Cardiac septum (tissue), 1 donor: ENCODE results near the gene SLC2A8. TPM values are rescaled to one million over a fixed set of nuclear protein-coding genes. Genes with fewer than 3 reads are reported as not detected.

Experiments used
- DNase-seq: peaks from one replicate; pipeline ENCODE4 v3.0.0-alpha.2; 2020; ENCODE audit warnings: low spot score
- intact Hi-C: fragments of 100-400 bp; cut with DNase I; formaldehyde crosslinking; loops from one replicate; pipeline ENCODE4 v1.14.0; 2022
- total RNA-seq: library from RNA; stranded (reverse); fragmentation: NEBNext Ultra II Directional; extraction: Animal tissue kit (Norgen Biotek cat#: 25700); gene quantifications from one replicate; pipeline ENCODE4 v1.2.1, GENCODE V29; 2021
- donor health status: DM: no; HTN: no; CAD: no.

SLC2A8 gene
- total RNA-seq, 1 donor from 2014 or later = 14.5 TPM

- intact Hi-C loops = no loop called here
- peak; percentile 53 for DNase-seq
These were observed 26.0 kb upstream of the SLC2A8 start for GRCh38 chr9:127370672-127371648.

- intact Hi-C loops = no loop called here
- no peak for DNase-seq
These were observed 16.5 kb upstream of the SLC2A8 start for GRCh38 chr9:127380479-127380878.

- intact Hi-C loops = no loop called here
- no peak for DNase-seq
These were observed 14.4 kb upstream of the SLC2A8 start for GRCh38 chr9:127382541-127382940.

GRCh38 chr9:127384016-127384730, 12.8 kb upstream of the SLC2A8 start:
- intact Hi-C loops = no loop called here
- DNase-seq = peak; percentile 20

GRCh38 chr9:127384901-127385300, 12.1 kb upstream of the SLC2A8 start:
- peak; percentile 51 for DNase-seq
- intact Hi-C loops = no loop called here

GRCh38 chr9:127386249-127386648, 10.7 kb upstream of the SLC2A8 start:
- intact Hi-C loops = no loop called here
- DNase-seq = no peak

GRCh38 chr9:127386981-127387380, 10.0 kb upstream of the SLC2A8 start:
- intact Hi-C loops = no loop called here
- DNase-seq = peak; percentile 22

GRCh38 chr9:127388037-127388855, 8.7 kb upstream of the SLC2A8 start:
- DNase-seq = peak; percentile 71
- intact Hi-C loops = no loop called here

- intact Hi-C loops = no loop called here
- DNase-seq = peak; percentile 29
These were observed 8.1 kb upstream of the SLC2A8 start for GRCh38 chr9:127388856-127389238.

GRCh38 chr9:127389381-127390247, 7.4 kb upstream of the SLC2A8 start:
- intact Hi-C loops = no loop called here
- DNase-seq = no peak

- no peak for DNase-seq
- intact Hi-C loops = no loop called here
These were observed 6.8 kb upstream of the SLC2A8 start for GRCh38 chr9:127390248-127390545.

GRCh38 chr9:127390563-127390962, 6.4 kb upstream of the SLC2A8 start:
- no peak for DNase-seq
- intact Hi-C loops = no loop called here

GRCh38 chr9:127392166-127392565, 4.8 kb upstream of the SLC2A8 start:
- intact Hi-C loops = no loop called here
- no peak for DNase-seq

- DNase-seq = peak; percentile 47
- intact Hi-C loops = no loop called here
These were observed 4.0 kb upstream of the SLC2A8 start for GRCh38 chr9:127392976-127393375.

- no peak for DNase-seq
- intact Hi-C loops = no loop called here
These were observed 3.3 kb upstream of the SLC2A8 start for GRCh38 chr9:127393645-127394044.

GRCh38 chr9:127395497-127396252, 1.3 kb upstream of the SLC2A8 start:
- DNase-seq = peak; percentile 24
- intact Hi-C loops = loop anchor here (5.0 kb wide), 1 partner anchor 173 kb away; no protein-coding TSS in a partner anchor

GRCh38 chr9:127396253-127396807, 639 bp upstream of the SLC2A8 start:
- DNase-seq = peak; percentile 26
- intact Hi-C loops = loop anchor here (5.0 kb wide), 1 partner anchor 174 kb away; no protein-coding TSS in a partner anchor
